ENCODE data around the gene NEDD9.

GRCh38 chr6:11192167-11192566, 40.3 kb downstream of the NEDD9 start:
- TF ChIP-seq CREB1 (IDR thresholded peaks at IDR 0.05) (no peak), CREB1 (CRISPR knock-in tag; IDR thresholded peaks at IDR 0.05) (no peak), POLR2A (IDR thresholded peaks at IDR 0.05; ENCODE audit: insufficient read depth in 1 of 2, low read depth in 2 of 2, low read length in 2 of 2) (no peak)

Measured in HepG2 (cell line).